HG03378 (cell line): ENCODE data around the gene BICRA.
A peak's percentile ranks its signal among the peaks of the same experiment; 100 is the strongest.
"Not testable (repeated sequence)": the region's sequence is repeated elsewhere in the genome, so short reads cannot be mapped to it uniquely, and the experiment has no call there.

Experiments
- ATAC-seq: cut with Tn5 transposase; IDR thresholded peaks from one replicate; pipeline ENCODE4 v1.9.1; 2021; ENCODE audit warnings: mild to moderate bottlenecking, moderate library complexity; ENCODE audit not compliant: unreplicated experiment

BICRA gene

DNA sequence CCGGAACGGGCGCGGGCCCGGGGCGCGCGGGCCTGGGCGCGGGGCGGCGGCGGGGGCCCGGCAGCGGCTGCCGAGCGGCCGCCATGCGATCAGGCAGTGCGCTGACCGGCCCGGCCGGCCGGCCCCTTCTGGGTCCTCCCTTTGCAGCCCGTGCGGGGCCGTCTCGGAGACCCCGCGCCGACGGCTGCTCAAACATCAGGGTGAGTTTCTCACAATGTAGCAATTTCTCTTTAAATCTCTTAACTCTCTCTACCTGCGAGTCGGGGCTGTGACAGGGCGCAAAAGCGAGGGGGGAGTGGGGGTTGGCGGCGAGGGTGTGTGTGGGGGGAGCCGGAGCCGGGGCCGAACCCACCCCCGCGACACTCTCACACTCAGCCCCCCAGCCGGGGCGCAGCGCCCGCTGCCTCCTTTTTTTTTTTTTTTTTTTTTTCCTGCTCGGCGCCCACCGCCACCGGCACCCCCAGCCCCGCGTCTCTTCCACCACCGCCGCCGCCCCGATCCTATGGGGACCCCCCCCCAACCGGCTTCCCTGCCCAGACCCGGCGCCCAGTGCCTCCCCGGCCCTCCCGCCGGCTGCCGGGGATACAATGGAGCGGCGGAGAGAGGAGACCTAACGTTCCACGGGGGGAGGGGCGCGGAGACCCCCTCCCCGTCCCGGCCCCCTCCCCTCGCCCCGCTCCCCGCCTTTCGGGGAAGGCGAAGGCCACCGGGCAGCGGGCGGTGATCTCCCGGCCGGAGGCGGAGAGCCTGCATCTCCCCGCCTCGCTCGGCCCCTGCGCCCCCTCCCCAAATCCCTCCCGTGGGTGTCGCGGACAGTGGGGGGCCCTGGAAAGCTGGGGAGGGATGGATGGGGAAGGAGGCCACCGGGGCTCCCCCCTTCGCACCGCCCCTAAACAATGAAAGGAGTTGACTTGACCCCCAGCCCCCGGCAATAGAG is at the start of gene BICRA:
TSS of gene BICRA (plus strand) at position 166 of the 937 bp plus-strand sequence. CDS start 64,441 bp downstream, outside the sequence.
- ATAC-seq = peak; percentile 28

DNA sequence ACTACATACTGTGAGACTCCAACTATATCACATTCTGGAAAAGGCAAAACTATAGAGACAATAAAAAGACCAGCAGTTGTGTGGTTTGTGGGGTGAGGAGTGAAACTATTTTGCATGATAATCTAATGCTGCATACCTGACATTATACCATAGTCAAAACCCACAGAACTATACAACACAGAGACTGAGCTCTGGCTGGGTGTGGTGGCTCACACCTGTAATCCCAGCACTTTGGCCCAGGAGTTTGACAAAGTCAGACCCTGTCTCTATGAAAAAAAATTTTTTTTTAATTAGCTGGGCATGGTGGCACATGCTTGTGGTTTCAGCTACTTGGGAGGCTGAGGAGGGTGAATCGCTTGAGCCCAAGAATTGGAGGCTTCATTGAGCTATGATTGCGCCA is 47.9 kb upstream of the BICRA start:
- no peak for ATAC-seq

DNA sequence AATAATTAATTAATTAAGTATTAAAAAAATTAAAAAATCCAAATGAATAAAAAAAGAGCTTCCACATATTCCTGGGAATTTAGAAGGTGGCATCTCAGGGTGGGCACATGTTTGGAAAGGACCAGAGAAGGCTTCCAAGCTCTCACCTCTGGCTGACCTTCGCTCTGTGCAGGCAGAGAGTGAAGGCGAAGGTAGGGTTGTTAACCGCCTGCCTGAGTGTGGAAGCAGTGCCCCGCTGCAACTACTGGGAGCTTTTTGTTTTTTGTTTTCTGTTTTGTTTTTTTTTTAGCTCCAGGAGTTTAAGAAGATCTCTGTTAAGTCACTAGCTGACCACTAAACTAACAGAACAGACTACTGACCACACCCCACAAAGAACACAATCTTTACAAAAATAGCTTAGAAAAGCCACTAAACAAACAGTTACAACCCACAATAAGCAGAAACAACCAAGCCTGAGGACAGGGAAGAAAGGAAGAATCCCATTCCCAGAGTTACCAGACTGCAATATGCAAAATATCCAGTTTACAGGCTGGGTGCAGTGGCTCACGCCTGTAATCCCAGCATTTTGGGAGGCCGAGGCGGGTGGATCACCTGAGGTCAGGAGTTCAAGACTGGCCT is 47.4 kb upstream of the BICRA start:
- no peak for ATAC-seq

DNA sequence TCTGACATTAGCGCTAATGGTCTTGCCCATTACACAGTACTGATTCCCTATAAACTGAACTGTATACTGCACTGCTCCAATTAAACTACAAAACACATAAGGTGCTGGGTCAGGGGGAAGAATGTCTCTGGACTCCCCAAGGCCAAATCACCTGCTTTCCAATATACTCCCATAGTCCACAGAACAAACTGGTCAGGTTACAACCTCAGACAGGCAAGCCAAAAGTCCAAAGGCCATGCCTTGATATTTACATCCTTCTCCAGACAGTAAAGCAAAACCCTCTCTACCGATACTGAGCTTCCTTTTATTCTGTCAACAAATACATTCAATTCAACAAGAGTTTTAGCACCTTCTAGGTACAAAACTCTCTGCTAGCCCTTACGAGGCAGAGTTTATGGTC is 44.9 kb upstream of the BICRA start:
- ATAC-seq = no peak

DNA sequence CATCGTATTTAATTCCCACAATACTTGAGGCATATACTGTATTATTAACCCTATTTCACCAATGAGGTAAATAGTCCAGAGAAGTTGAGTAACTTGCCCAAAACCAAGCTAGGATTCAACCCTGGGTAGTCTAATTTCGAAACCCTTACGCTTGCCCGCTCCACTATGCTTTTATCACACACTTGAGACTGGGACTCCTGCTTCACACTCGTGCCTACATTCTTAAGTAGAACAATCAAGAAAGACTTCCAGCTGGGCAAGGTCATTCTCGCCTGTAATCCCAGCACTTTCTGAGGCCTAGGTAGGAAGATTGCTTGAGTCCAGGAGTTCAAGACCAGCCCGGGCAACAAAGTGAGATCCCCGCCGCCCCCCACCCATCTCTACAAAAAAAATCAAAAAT is 39.6 kb upstream of the BICRA start:
- ATAC-seq = no peak

DNA sequence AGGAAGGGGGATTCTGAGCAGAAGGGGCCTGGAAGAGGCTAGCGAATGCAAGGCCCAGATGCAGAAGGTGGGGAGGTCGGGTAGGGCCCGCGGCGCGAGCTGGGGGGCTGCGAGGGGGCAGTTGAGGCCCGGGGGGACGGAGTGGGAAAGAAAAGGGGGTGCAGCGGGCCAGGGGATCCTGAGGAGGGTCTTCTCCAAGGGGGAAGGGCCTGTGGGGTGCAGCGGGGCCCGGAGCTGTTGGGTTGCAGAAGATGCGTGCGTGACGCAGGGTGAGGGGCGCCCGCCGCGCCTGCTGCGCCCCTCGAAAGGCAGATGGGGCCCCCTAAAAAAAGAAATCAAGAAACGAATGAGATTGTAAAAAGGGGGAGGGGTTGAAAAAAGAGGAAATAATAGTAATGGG is 36.3 kb upstream of the BICRA start:
- no peak for ATAC-seq

DNA sequence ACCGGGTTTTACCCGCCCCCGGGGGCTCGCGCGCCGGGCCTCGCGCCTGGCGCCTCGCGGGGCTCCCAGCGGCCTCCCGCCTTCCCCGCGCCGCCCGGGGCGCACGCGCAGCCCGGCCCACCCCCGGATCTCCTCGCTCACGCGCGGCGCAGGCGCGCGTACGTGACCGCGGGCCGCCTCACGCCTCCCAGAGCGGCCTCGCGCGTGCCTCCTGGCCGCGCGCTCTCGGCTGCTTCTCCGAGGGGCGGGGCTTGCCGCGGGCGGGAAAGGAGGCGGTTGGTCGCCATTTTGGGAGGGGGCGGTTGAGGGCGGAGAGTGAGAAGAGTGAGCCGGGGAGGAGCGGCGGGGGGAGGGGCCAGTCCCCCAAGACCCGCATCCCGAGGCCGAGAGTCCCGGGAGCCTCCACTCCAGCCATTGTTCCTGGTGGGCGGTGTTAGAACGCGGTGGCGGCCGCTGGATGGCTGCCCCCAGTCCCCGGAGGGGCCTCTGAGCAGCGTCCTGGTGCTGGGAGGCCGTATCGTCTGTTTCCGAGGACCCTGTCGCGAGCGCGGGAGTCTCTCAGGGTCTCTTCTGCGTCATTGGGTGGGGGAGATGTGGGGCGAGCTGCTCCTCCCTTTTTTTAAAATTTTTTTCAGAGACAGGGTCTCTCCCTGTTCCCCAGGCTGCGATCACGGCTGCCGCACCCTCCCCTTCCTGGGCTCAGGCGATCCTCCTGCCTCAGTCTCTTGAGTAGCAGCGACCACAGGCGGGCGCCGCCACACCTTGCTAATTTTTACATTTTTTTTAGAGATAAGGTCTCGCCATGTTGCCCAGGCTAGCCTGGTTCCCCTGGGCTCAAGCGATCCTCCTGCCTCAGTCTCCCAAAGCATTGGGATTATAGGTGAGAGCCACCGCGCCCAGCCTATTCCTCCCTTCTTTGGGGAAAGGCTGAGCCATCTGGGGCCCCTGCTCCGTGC is 35.6 kb upstream of the BICRA start, which contains the start of gene ZNF541:
TSS of gene ZNF541 (minus strand) at position 78 of the 956 bp plus-strand sequence. CDS start 17,292 bp downstream, outside the sequence.
- ATAC-seq = no peak

DNA sequence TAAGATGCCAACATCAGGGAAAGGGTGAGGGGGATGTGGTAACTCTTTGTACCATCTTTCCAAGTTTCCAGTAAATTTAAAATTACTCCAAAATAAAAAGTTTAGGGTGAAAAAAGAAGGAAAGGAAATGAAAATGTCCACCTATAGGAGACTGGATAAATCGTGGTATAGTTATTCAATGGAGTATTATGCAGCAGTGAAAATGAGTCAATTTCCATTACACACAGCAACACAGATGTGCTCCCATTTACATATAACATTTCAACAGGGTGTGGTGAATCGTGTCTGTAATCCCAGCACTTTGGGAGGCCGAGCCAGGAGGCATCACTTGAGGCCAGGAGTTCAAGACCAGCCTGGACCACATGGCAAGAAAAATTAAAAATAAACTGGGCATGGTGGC is 28.5 kb upstream of the BICRA start:
- ATAC-seq = no peak

DNA sequence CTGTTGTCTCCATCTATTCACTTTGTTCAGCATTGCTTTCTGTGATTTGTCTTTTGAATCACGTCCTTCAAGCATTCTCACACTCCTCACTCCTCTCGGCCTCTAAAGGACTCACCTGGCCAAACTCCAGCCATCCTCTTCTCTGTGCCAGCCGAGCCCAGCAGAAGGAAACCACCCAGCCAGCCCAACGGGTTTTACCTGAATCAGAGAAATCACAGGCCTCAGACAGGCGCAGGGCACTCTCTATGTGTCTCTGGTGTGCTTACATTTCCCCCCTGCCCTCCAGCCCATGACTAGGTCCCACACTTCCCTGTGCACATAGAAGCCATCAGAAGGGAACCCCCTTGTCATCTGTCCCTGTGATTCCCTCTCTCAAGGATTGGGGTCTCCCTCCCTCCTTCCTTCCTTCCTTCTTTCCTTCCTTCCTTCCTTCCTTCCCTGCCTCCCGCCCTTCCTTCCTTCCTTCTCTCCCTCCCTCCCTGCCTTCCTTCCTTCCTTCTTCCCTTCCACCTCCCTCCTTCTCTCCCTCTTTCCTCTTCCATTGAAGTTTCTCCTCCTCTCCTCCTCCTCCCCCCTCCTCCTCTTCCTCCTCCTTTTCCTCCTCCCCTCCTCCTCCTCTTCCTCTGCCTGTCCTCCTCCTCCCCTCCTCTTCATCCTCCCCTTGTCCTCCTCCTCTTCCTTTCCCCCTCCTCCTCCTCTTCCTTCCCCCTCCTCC is 27.2 kb upstream of the BICRA start:
- ATAC-seq = no peak

DNA sequence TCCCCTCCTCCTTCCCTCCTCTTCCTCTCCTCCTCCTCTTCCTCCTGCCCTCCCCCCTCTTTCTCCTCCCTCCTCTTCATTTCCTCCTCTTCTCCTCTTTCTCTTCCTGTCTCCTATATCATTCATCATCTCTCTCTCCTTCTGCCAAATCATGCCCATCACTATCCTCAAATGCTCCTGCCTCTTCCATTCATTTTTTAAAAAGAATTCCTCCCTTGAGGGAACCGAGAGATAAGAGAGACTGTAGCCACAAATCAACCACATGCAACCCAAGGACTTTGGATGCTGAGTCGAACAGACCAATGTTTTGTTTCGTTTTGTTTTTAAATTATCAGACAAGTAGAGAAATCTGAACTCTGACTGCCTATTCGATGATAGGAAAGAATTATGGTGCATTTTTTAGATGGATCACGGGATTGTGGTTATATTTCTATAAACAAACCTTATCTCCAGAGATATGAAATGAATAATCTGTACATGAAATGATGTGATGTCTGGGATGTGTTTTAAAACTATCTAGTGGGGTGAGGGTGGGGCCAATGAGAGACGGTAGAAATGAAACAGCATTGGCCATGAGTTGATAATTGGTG is 26.5 kb upstream of the BICRA start:
- no peak for ATAC-seq

DNA sequence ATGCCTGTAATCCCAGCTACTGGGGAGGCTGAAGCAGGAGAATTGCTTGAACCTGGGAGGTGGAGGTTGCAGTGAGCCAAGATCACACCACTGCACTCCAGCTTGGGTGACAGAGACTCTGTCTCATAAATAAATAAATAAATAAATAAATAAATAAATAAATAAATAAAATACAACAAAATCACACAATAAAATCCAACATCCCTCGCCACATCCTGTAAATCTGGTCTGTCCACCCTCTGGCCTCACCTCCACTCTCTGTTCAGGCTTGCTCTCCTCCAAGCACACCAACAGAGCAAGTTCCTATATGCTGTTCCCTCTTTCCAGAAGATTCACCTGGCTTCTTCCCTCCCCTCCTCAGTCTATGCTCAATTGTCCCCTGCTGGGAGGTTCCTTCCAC is 25.8 kb upstream of the BICRA start:
- ATAC-seq = not testable (repeated sequence)

DNA sequence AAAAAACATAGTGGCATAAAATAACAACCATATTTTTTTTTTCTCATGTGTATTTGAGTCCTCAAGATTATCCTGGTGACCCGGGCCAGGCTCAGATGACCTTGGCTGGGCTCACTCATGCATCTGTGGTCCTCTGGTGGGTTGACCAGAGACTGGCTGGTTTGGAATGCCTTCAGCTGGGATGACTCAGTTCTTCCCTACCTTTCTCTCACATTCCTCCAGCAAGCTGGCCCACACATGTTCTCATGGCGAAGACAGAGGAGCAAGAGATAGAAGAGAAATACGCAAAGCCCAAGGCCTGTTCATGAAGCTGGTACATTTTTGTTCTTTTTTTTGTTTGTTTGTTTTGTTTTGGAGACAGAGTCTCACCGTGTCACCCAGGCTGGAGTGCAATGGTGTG is 21.6 kb upstream of the BICRA start:
- no peak for ATAC-seq

DNA sequence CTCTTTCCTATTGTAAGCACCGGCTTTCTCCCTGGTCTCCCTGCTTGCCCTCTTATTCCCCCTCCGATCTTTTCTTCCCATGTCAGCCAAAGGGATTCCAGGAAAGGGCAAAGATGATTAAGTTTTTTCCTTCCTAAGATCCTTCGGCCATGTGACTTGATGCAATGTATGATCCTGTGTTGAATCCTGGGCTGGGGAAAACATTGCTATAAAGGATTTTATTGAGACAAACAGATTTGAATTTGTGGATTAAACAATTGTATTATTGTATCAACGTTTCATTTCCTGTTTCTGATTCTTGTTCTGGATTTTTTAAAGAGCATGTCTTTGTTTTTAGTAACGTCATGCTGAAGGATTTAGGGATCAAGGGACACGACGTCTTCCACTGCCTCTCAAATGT is 19.1 kb upstream of the BICRA start:
- no peak for ATAC-seq

DNA sequence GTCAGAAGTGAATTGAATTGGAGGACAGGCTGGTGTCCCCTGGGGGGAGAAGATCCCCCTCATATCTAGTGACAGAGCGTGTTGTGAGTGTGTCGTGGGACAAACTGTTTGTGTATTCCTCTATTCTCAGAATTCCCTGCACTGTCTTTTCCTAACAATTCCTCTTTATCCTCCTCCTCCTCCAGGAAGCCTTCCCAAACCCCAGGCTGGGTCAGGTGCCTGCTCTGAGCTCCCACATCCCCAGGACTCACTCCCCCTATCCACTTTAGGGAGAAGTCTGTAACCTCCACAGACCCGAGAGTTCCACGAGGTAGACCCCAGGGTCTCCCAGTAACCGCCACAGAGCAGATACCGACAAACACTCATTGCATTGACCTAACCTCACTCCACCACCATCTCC is 15.1 kb upstream of the BICRA start:
- ATAC-seq = no peak

DNA sequence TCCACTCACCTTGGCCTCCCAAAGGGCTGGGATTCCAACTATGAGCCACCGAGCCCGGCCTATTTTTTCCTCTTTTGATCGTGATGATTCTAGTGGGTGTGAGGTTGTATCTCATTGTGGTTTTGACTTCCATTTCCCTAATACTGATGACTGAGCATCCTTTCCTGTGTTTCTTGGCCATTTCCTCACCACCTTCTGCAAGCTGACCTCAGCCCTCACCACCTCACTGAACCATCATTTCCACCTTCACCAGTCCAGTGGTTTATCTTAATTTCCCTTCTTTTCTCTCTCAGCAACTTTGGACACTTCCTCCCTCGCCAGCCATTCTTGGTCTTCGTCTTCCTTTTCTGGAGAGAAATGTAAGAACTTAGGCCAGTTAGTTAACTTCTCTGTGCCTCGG is 13.0 kb upstream of the BICRA start:
- no peak for ATAC-seq

DNA sequence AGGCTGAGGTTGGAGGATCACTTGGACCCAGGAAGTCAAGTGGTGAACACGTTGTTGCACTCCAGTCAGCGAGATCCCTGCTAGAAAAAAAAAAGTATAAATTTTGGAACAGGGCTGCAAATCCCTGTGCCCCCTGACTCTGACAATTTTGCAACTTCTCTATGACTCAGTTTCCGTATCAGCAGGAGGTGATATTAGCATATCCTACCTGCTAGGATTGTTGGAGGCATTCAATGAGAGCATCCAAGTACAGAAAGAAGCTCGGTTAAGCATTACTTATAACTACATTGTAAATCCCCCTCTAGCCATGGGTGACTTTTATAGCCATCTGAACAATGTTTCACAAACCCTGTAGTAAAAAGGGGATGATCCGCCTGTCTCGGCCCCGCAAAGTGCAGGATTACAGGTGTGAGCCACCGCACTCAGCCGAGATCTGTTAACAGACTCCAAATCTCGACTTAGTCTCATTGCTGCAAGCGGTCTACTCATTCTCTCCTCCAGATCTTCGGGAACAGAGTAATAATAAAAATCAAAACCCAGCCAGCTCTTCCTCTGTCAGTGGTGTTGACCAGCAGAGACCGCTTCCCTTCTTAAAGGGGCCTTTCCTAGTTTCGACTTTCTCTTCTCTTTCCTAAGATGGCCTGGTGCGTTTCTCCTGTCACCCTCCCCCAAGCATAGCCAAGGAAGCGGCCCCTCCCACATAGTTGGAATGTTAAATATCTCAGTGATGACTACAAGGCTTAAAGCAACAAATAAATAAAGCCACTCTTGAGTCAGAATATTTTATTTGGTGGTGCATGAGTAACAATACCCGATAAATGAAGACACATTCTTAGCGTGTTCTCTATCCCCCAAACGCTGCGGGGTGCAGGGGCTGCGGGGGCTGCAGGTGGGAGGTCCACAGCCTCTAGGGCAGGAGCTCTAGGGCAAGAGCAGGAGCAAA is 10.3 kb upstream of the BICRA start:
- ATAC-seq = no peak

DNA sequence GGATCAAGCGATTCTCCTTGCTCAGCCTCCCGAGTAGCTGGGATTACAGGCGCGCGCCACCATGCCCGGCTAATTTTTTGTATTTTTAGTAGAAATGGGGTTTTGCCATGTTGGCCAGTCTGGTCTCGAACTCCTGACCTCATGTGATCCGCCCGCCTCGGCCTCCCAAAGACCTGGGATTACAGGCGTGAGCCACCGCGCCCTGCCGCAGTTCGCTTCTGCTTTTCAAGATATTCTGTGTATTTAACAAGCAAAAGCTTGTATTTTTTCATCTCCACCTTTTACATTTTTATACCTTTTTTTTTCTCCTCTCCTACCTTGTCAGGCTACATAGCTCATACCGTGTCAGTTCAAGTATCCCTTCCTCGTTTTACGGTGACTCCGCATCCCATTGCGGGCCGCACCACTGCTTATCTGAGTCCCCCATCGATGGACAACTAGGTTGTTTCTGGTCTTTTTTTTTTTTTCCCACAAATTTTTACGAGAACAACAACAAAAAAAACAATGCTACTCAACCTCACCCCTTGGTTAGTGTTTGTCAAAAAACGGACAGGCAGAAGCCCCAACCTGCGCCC is 9.2 kb upstream of the BICRA start:
- not testable (repeated sequence) for ATAC-seq
